Measurements from ENCODE around the gene MCAT.

Gene MCAT

GRCh38 chr22:43090130-43090789 lies 52.9 kb downstream of the MCAT start:
- no peak for DNase-seq (ENCODE audit: low read depth)

GRCh38 chr22:43088984-43089717 lies 54.0 kb downstream of the MCAT start, which contains the start of gene TTLL1:
TSS of gene TTLL1 (minus strand) at chr22:43089391. CDS start at chr22:43075586, 13,805 bp downstream.
- DNase-seq (ENCODE audit: low read depth), result peak; percentile 80

GRCh38 chr22:43088627-43088983 lies 54.6 kb downstream of the MCAT start:
- DNase-seq (ENCODE audit: low read depth), result no peak

- DNase-seq (ENCODE audit: low read depth), result no peak
These were observed 57.3 kb downstream of the MCAT start for GRCh38 chr22:43085658-43086606.
